ENCODE measurements around the gene RABEPK. TPM values are rescaled to one million over a fixed set of nuclear protein-coding genes. Genes with fewer than 3 reads are reported as not detected.
"Not testable (repeated sequence)": the region's sequence is repeated elsewhere in the genome, so short reads cannot be mapped to it uniquely, and the experiment has no call there.

Gene RABEPK
- total RNA-seq, 2 donors from 2014 or later, result 7.5 to 12.1 TPM

- Histone ChIP-seq H3K36me3 (peaks cover 17% of the 10 kb centered on the region), H3K9me3 (no peaks in the 10 kb centered on the region), H3K4me1 (no peaks in the 10 kb centered on the region), H3K4me3 (no peak overlapping the region), H3K27ac (no peak overlapping the region), H3K27me3 (no peaks in the 10 kb centered on the region)
- no peak for DNase-seq (ENCODE audit: low spot score)
- TF ChIP-seq CTCF (IDR thresholded peaks at IDR 0.05), result no peak
Measured at GRCh38 chr9:125214186-125214585, 13.8 kb downstream of the RABEPK start.

- Histone ChIP-seq H3K4me3 (no peak overlapping the region), H3K4me1 (no peaks in the 10 kb centered on the region), H3K27me3 (no peaks in the 10 kb centered on the region), H3K27ac (no peak overlapping the region), H3K9me3 (no peaks in the 10 kb centered on the region), H3K36me3 (no peaks in the 10 kb centered on the region)
- TF ChIP-seq CTCF (IDR thresholded peaks at IDR 0.05), result no peak
- no peak for DNase-seq (ENCODE audit: low spot score)
Measured at GRCh38 chr9:125218621-125219020, 18.3 kb downstream of the RABEPK start.

GRCh38 chr9:125224858-125225257 is 24.5 kb downstream of the RABEPK start:
- not testable (repeated sequence) for DNase-seq (ENCODE audit: low spot score); H3K4me1 ChIP-seq; H3K27ac ChIP-seq; H3K4me3 ChIP-seq; H3K27me3 ChIP-seq; H3K9me3 ChIP-seq
- peaks cover 12% of the 10 kb centered on the region for H3K36me3 ChIP-seq

- TF ChIP-seq CTCF (IDR thresholded peaks at IDR 0.05), result no peak
- Histone ChIP-seq H3K27me3 (no peaks in the 10 kb centered on the region), H3K9me3 (no peaks in the 10 kb centered on the region), H3K4me3 (no peak overlapping the region), H3K36me3 (peaks cover 21% of the 10 kb centered on the region), H3K27ac (no peak overlapping the region), H3K4me1 (no peaks in the 10 kb centered on the region)
- no peak for DNase-seq (ENCODE audit: low spot score)
Measured at GRCh38 chr9:125227761-125228160, 27.4 kb downstream of the RABEPK start.

- Histone ChIP-seq H3K36me3 (peaks cover 60% of the 10 kb centered on the region), H3K4me1 (peaks cover 0 to 40% of the 10 kb centered on the region in 2 donors), H3K9me3 (no peaks in the 10 kb centered on the region), H3K27ac (no peak overlapping the region), H3K4me3 (no peak overlapping the region), H3K27me3 (no peaks in the 10 kb centered on the region)
- no peak for TF ChIP-seq CTCF (IDR thresholded peaks at IDR 0.05)
- no peak for DNase-seq (ENCODE audit: low spot score)
Measured at GRCh38 chr9:125233678-125234077, 33.3 kb downstream of the RABEPK start.

- not testable (repeated sequence) for H3K27me3 ChIP-seq; H3K4me3 ChIP-seq; H3K9me3 ChIP-seq; DNase-seq (ENCODE audit: low spot score); H3K27ac ChIP-seq
- peaks cover 64% of the 10 kb centered on the region for H3K36me3 ChIP-seq
- peaks cover 0 to 45% of the 10 kb centered on the region in 2 donors for H3K4me1 ChIP-seq
Measured at GRCh38 chr9:125234099-125234498, 33.8 kb downstream of the RABEPK start.

- peaks cover 73% of the 10 kb centered on the region for H3K36me3 ChIP-seq
- H3K4me3 ChIP-seq, result peak overlapping the region; percentile 19 to 22
- no peak overlapping the region for H3K27ac ChIP-seq
Measured at GRCh38 chr9:125235804-125236519, 35.6 kb downstream of the RABEPK start.

GRCh38 chr9:125236520-125237159 is 36.3 kb downstream of the RABEPK start:
- H3K4me3 ChIP-seq, result peak overlapping the region; percentile 19 to 22
- H3K27me3 ChIP-seq; H3K27ac ChIP-seq; DNase-seq (ENCODE audit: low spot score); H3K9me3 ChIP-seq: not testable (repeated sequence)
- peaks cover 70% of the 10 kb centered on the region for H3K36me3 ChIP-seq
- H3K4me1 ChIP-seq, result peaks cover 0 to 56% of the 10 kb centered on the region in 2 donors

More at GRCh38 chr9:125235804-125236519, 35.6 kb downstream of the RABEPK start:
- TF ChIP-seq CTCF (IDR thresholded peaks at IDR 0.05), result no peak
- DNase-seq (ENCODE audit: low spot score), result no peak
- peaks cover 0 to 56% of the 10 kb centered on the region in 2 donors for H3K4me1 ChIP-seq
- H3K9me3 ChIP-seq, result no peaks in the 10 kb centered on the region
- no peaks in the 10 kb centered on the region for H3K27me3 ChIP-seq

Measured in right atrium auricular region (tissue), 2 donors.